ENCODE measurements around the gene PEX26.
"Not testable (repeated sequence)": the region's sequence is repeated elsewhere in the genome, so short reads cannot be mapped to it uniquely, and the experiment has no call there.

DNA sequence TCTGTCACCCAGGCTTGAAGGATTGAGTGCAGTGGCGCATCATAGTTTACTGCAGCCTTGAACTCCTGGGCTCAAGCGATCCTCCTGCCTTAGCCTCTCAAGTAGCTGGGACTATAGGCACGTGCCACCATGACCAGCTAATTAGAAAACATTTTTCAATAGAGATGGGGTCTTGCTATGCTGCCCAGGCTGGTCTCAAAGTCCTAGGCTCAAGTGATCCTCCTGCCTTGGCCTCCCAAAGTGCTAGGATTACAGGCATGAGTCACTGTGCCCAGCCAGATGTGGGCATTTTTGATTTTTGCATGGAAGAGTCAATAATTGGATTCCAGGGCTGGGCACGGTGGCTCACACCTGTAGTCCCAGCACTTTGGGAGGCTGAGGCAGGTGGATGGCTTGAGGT is 3.9 kb upstream of the PEX26 start:
- TF ChIP-seq, protein P1, sequence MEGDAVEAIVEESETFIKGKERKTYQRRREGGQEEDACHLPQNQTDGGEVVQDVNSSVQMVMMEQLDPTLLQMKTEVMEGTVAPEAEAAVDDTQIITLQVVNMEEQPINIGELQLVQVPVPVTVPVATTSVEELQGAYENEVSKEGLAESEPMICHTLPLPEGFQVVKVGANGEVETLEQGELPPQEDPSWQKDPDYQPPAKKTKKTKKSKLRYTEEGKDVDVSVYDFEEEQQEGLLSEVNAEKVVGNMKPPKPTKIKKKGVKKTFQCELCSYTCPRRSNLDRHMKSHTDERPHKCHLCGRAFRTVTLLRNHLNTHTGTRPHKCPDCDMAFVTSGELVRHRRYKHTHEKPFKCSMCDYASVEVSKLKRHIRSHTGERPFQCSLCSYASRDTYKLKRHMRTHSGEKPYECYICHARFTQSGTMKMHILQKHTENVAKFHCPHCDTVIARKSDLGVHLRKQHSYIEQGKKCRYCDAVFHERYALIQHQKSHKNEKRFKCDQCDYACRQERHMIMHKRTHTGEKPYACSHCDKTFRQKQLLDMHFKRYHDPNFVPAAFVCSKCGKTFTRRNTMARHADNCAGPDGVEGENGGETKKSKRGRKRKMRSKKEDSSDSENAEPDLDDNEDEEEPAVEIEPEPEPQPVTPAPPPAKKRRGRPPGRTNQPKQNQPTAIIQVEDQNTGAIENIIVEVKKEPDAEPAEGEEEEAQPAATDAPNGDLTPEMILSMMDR (conservative IDR thresholded peaks at IDR 0.05; ENCODE audit: low read length): not testable (repeated sequence)
- not testable (repeated sequence) for TF ChIP-seq EZH2phosphoT487 (IDR thresholded peaks at IDR 0.05; ENCODE audit: borderline replicate concordance)
